GM12873 (cell line): ENCODE results near the gene RPS10.

Source experiments
- TF ChIP-seq, protein P1 (sequence below): IDR thresholded peaks from 2 replicates; pipeline ENCODE4 v1.5.1; 2012; ENCODE audit warnings: low read depth, mild to moderate bottlenecking, moderate library complexity, low read length, control low read depth; ENCODE audit not compliant: insufficient read depth; ENCODE audit errors: missing control alignments

The RPS10 gene

DNA sequence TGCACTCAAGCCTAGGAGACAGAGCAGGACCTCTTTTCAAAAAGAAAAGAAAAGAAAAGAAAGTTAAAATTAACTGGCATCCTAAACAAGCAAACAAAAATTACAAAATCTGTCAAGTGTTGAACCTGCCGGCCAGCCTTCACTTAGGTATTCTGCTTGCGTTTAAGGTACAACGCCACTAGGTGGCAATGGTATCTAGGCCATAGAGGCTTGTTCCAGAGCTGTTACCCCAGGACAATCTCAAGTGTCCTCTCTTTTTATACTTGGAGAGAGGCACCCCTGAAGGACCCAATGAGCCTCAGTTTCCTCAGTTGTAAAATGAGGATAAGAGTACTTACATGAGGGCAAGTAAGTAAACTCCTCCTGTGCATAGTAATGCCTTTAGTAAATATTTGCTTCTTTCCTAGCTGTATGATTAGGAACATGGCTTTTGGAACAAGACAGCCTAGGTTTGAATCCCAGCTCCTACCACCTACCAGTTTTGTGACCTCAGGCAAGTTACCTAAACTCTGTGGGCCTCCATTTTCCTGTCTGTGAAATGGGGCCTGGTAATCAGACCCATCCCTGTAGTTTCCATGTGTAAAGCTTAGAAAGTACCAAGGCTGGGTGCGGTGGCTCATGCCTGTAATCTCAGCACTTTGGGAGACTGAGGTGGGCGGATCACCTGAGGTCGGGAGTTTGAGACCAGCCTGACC lies 34.2 kb upstream of the RPS10 start:
- TF ChIP-seq, protein P1, sequence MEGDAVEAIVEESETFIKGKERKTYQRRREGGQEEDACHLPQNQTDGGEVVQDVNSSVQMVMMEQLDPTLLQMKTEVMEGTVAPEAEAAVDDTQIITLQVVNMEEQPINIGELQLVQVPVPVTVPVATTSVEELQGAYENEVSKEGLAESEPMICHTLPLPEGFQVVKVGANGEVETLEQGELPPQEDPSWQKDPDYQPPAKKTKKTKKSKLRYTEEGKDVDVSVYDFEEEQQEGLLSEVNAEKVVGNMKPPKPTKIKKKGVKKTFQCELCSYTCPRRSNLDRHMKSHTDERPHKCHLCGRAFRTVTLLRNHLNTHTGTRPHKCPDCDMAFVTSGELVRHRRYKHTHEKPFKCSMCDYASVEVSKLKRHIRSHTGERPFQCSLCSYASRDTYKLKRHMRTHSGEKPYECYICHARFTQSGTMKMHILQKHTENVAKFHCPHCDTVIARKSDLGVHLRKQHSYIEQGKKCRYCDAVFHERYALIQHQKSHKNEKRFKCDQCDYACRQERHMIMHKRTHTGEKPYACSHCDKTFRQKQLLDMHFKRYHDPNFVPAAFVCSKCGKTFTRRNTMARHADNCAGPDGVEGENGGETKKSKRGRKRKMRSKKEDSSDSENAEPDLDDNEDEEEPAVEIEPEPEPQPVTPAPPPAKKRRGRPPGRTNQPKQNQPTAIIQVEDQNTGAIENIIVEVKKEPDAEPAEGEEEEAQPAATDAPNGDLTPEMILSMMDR, result peak; percentile 85

DNA sequence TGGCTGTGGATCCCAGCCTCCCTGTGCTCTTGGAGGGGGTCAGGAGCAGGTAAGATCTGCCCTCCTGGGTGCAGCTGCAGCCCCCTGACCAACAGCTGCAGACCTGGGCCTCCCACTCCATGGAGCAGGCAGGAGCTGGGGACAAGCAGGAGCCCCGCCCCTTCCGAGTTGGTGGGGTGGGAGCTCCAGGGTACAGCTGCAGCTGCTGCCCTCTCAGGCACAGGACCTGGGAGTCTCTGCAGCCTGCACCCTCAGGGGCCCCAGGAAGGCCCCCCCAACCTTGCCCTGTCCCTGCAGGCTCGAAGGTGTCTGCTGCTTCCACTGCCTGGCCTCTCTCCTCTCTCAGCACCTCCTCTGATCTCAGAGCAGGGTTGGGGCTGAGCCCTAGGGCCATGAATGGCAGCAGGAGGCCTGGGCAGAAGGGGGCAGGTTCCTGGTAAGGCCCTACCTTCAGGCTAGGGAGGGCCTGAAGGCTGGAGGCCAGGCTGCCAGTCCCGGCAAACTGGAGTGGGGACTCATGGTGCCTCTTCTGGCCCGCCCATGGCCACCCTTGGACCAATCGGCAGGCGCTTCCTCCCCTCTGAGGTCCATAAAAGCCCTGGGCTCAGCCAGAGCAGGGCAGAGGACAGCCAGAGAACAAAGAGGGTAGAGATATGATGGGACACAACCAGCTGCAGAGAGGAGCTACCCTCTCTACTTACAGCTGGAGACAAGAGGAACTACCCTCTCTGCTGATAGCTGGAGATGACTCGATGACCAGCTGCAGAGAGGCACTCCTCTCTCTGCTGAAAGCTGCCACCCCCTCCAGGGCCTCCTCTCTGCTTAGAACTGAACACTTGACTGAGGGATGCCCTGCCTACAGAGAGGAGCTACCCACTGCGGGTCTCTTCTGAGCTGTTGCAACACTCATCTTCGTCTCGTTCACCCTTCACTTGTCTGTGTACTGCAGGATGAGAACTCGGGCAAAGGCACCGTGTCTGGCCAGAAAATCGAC lies 32.2 kb upstream of the RPS10 start:
- TF ChIP-seq, protein P1, result no peak

DNA sequence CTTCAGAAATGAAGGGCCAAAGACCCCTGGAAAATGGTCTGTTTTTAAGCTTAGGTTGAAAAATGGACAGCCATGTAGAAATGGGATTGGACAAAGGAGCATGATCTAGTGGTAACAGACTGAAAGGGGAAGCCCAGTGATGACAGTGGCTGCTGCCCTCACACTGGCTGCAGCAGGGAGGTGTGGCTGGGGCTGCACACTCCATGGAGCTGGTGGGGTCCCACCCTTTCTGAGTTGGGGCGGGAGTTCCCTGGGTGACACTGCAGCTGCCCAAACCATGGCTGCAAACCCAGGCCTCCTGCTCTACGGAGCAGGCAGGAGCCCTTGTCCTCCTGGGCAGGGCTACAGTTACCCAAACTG lies 31.5 kb upstream of the RPS10 start:
- TF ChIP-seq, protein P1, result no peak

DNA sequence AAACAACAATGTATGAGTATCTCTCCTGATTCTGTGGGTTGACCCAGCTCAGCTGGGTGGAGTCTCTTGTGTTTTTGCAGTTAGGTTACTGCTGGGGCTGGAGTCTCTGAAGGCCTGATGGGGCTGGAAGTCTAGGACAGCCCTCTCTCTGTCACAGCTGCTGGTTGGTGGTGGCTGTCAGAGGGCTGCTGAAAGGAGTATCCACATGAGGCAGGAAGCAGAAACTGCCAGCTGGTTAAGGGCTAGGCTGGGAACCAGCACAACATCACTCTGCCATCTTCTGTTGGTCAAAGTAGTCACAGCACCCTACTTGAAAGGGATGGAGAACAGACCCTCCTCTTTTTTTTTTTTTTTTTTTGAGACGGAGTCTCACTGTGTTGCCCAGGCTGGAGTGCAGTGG lies 30.0 kb upstream of the RPS10 start:
- TF ChIP-seq, protein P1, result no peak

DNA sequence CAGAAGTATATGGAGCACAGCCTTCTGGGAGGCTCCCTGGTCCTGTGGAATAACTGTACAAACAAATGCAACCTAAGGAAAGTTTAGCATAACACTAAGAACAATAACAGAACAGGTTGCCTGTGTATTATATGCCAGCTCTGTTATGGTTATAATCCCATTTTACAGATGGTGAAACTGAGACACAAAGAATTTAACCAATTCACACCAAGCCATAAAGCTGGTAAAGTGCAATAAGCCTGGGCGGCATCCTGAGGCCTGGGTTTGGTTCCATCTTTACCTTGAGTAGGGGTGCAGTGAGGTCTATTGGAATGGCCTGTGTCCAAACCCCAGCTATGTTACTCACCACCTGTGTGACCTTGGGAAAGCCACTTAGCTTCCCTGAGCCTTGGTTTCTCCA lies 25.3 kb upstream of the RPS10 start:
- TF ChIP-seq, protein P1, result no peak

DNA sequence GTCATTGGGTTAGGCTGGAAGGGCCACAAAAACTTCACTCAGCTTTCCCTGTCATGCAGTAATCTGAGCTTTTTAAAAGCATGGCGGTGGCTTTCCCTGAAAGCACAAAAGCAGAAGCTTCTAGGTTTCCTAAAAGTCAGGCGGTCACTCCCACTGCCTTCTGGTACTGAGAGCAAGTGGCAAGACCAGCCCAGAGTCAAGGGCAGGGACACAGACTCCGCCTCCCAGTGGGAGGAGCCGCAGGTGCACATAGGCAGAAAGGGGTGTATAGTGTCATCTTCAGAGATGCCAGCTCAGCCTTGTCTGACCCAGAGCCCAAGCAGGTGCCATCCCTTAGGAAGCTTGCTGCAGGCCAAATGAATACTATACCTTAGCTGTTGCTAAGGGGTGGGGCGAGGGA lies 22.0 kb upstream of the RPS10 start:
- TF ChIP-seq, protein P1, result no peak

DNA sequence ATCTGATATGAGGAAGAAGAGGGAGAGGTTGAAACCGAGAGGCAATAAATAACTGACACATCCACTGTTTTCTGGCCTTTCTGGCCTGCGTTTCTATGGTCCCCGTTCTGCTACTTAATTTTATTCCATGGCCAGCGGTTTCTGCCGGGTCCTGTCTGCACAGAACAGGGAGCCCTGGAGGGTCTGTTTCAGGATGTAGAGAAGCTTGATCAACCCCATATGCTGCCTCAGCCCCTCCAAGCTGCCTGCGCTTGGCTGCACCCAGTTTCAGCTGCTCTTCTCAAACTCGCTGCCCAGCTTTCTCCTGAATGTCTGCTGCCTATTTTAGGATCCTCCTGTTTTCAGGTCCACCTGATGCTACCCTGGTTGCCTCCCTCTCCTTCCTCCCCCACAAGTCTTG lies 21.5 kb upstream of the RPS10 start:
- TF ChIP-seq, protein P1, result no peak
